Mucosa of descending colon (tissue), 3 donors: ENCODE data around the gene AANAT. TPM values are rescaled to one million over a fixed set of nuclear protein-coding genes. Genes with fewer than 3 reads are reported as not detected.

Source experiments
- ATAC-seq: fragments of 200-7000 bp; cut with Tn5 transposase; one replicate; pipeline ENCODE4 v1.9.1; 2020; ENCODE audit warnings: mild to moderate bottlenecking, moderate library complexity
- DNase-seq, 3 donors: peaks; one replicate each; pipeline ENCODE4 v3.0.0-alpha.2; 2020
- H3K36me3 ChIP-seq: fragments of 200-600 bp; one replicate; pipeline ENCODE4 v1.8.0; 2021; ENCODE audit warnings: low read depth, mild to moderate bottlenecking
- H3K4me1 ChIP-seq: fragments of 200-600 bp; one replicate; pipeline ENCODE4 v1.8.0; 2021; ENCODE audit warnings: low read depth, mild to moderate bottlenecking
- H3K4me3 ChIP-seq: fragments of 200-600 bp; one replicate; pipeline ENCODE4 v1.8.0; 2021; ENCODE audit warnings: mild to moderate bottlenecking
- H3K9me3 ChIP-seq: fragments of 200-600 bp; one replicate; pipeline ENCODE4 v1.8.0; 2021; ENCODE audit warnings: mild to moderate bottlenecking
- intact Hi-C, 2 donors: fragments of 100-400 bp; cut with DNase I in 1 of 2; cut with micrococcal nuclease in 1 of 2; formaldehyde crosslinking; loops; one replicate each; pipeline versions ENCODE4 v1.11.0 to v1.11.1; 2022; cut with DNase I, micrococcal nuclease
- total RNA-seq, 3 donors: library from RNA; stranded (reverse); fragmentation: NEBNext Ultra II Directional in 2 of 3; extraction: Animal tissue kit (Norgen Biotek cat#: 25700) in 2 of 3; gene quantifications; one replicate each; pipeline versions ENCODE4 v1.2.1 to v1.2.4, GENCODE V29; 2021 to 2023
- TF ChIP-seq, protein P1 (sequence below): fragments of 200-600 bp; IDR thresholded peaks from one replicate; pipeline ENCODE4 v1.8.0; 2022; ENCODE audit warnings: antibody characterized with exemption, mild to moderate bottlenecking
- donor health status: DM: no; HTN: no; CAD: no; lungs with moderate emphysema.
- donor health status: DM: no; HTN: no; CAD: no.
- donor health status: DM: no; HTN: yes; CAD: no.

The AANAT gene
- total RNA-seq, 3 donors from 2014 or later, result not detected

DNA sequence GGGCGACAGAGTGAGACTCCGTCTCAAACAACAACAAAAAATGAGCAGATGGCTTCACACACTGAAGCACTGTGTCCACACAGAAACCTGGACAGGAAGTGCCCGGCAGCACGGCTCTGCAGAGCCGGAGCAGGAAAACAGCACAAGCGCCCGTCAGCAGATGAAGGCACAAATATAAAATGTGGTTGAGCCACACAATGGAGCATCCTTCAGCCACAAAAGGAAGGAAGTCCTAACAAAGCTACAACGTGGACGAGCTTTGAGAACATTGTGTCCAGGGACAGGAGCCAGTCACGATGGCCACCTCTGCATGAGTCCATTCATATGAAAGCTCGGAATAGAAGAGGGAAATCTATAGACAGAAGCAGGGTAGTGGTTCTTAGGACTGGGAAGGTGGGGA, 18.2 kb downstream of the AANAT start:
- Histone ChIP-seq H3K4me1 (peaks cover 6% of the 10 kb centered on the region), H3K4me3 (no peak overlapping the region), H3K9me3 (no peaks in the 10 kb centered on the region), H3K36me3 (no peaks in the 10 kb centered on the region)
- DNase-seq, result peak in 1 of 3 donors; percentile 37
- no peak for ATAC-seq
- intact Hi-C loops, result no loop called here
- TF ChIP-seq, protein P1, sequence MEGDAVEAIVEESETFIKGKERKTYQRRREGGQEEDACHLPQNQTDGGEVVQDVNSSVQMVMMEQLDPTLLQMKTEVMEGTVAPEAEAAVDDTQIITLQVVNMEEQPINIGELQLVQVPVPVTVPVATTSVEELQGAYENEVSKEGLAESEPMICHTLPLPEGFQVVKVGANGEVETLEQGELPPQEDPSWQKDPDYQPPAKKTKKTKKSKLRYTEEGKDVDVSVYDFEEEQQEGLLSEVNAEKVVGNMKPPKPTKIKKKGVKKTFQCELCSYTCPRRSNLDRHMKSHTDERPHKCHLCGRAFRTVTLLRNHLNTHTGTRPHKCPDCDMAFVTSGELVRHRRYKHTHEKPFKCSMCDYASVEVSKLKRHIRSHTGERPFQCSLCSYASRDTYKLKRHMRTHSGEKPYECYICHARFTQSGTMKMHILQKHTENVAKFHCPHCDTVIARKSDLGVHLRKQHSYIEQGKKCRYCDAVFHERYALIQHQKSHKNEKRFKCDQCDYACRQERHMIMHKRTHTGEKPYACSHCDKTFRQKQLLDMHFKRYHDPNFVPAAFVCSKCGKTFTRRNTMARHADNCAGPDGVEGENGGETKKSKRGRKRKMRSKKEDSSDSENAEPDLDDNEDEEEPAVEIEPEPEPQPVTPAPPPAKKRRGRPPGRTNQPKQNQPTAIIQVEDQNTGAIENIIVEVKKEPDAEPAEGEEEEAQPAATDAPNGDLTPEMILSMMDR, result no peak

- no peaks in the 10 kb centered on the region for H3K9me3 ChIP-seq
- TF ChIP-seq, protein P1, result no peak
- DNase-seq, result peak in 1 of 3 donors; percentile 40
- H3K36me3 ChIP-seq, result no peaks in the 10 kb centered on the region
- intact Hi-C loops, result no loop called here
- H3K4me1 ChIP-seq, result peaks cover 24% of the 10 kb centered on the region
- ATAC-seq, result no peak
- no peak overlapping the region for H3K4me3 ChIP-seq
Observed at GRCh38 chr17:76487451-76488192, 20.2 kb downstream of the AANAT start.

GRCh38 chr17:76490112-76490710, 22.8 kb downstream of the AANAT start:
- Histone ChIP-seq H3K4me1 (peaks cover 37% of the 10 kb centered on the region), H3K9me3 (no peaks in the 10 kb centered on the region), H3K4me3 (no peak overlapping the region), H3K36me3 (no peaks in the 10 kb centered on the region)
- TF ChIP-seq, protein P1, result no peak
- intact Hi-C loops, result no loop called here
- ATAC-seq (no peak), DNase-seq (no peak)

DNA sequence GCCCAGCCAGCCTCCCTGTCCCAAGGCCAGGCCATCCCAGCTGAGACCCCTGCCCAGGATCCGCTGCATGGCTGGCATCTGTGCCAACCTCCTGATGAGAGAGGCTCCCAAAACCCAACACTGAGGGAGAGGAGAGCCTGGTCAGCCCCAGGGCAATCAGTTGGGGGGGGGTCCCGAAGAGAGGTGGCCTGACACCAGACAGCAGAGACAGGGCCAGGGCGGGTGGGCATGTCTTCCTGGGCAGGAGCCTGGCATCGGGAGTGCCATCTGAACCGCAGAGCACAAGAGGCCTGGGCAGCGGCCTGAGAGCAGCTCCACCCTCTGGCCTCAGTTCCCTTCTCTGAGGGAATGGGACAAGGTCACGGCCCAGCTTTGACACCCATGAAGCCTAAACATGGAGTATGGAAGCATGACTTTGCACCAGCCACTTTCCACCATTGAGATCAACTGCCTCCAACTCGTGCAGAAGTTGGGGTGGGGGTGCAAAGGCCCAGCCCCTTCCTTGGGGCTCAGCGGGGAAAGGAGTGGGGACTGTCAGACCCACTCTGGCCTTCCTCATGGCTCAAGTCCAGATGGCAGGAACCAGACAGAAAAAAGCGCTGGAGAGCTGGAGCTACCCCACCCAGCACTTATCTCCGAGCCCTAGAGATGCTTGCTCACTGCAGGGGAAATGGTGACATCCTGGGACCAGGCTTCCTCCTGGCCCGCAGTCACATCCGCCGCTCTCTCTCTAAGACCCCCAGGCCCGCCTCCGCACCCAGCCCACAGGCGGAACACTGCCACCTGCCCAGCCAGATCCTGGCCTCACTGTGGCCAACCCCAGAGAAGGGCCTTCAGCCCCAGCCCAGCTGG, 24.1 kb downstream of the AANAT start:
- TF ChIP-seq, protein P1, result no peak
- Histone ChIP-seq H3K9me3 (no peaks in the 10 kb centered on the region), H3K4me1 (peaks cover 37% of the 10 kb centered on the region), H3K36me3 (no peaks in the 10 kb centered on the region), H3K4me3 (no peak overlapping the region)
- intact Hi-C loops, result no loop called here
- peak in 2 of 3 donors; percentile 47 to 72 for DNase-seq
- ATAC-seq, result peak; percentile 32

DNA sequence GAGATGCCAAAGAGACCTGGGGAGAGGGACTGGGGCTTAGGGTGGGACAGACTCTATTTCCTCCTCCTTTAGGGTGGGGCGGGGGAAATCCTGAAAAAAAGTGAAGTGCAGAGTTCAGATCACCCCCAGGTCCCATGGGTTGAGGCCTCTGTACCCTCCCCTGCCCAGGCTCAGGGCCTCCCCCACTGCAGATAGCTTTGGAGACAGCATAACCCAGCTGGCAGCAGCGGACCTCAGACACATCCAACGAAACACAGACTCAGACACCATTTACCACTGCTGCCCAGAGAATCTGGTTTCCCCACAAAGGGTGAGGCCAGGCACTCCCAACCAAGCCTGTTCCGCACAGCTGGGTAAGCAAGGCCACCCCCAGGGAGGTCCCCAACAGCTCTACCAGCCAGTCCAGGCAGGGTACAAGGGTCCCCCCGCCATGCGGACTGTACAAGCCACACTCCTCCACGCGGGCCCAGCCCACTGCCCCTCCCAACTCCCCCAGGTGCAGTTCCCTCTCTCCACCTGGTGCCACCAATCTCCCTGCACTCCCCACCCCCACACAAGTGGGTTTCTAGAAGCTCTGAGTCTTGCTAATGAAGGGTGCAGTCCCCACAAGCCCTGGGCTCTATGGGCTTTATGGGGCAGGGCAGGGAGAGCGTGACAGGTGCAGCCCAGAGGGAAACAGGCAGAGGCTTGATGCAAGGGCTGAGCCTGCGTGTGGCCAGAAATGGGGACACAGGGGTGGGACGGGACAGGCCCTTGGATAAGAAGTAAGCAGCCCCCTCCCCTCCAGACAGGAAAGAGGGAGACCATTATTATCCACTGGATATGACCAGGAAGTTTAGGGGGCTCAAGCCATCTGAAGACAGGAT, 25.0 kb downstream of the AANAT start:
- no peaks in the 10 kb centered on the region for H3K9me3 ChIP-seq
- H3K4me1 ChIP-seq, result peaks cover 37% of the 10 kb centered on the region
- H3K36me3 ChIP-seq, result no peaks in the 10 kb centered on the region
- ATAC-seq (peak; percentile 72), DNase-seq (peak; percentile 70 to 88 (median 78))
- no peak overlapping the region for H3K4me3 ChIP-seq
- intact Hi-C loops, result no loop called here
- TF ChIP-seq, protein P1, result no peak
